GM06990 (cell line): ENCODE measurements around the gene LAS1L.
"Not testable (repeated sequence)": the region's sequence is repeated elsewhere in the genome, so short reads cannot be mapped to it uniquely, and the experiment has no call there.

Experiments
- DNase-seq: peaks from one replicate; pipeline ENCODE4 v3.0.0-alpha.2; 2011; ENCODE audit not compliant: insufficient read length; ENCODE audit errors: extremely low read depth
- H3K27me3 ChIP-seq: replicated peaks from 2 replicates; pipeline ENCODE4 v1.6.0; 2011; ENCODE audit warnings: low read length; ENCODE audit not compliant: control insufficient read depth, insufficient read depth
- H3K36me3 ChIP-seq: 2 replicates; pipeline ENCODE4 v1.5.1; 2011; ENCODE audit warnings: low read length; ENCODE audit not compliant: control insufficient read depth, insufficient read depth
- H3K4me3 ChIP-seq: replicated peaks from 2 replicates; pipeline ENCODE4 v1.5.1; 2011; ENCODE audit warnings: low read depth, mild to moderate bottlenecking, control low read depth, low read length
- CTCF ChIP-seq: IDR thresholded peaks from 2 replicates; pipeline ENCODE4 v1.5.1; 2011; ENCODE audit warnings: low read length, control low read depth, mild to moderate bottlenecking, inconsistent platforms; ENCODE audit not compliant: insufficient read depth, poor library complexity, severe bottlenecking

LAS1L gene

GRCh38 chrX:65480960-65481359 lies 53.6 kb downstream of the LAS1L start:
- H3K27me3 ChIP-seq, result no peaks in the 10 kb centered on the region
- DNase-seq, result no peak
- no peak for TF ChIP-seq CTCF
- H3K36me3 ChIP-seq, result no peaks in the 10 kb centered on the region
- no peak overlapping the region for H3K4me3 ChIP-seq

GRCh38 chrX:65479102-65479501 lies 55.5 kb downstream of the LAS1L start:
- not testable (repeated sequence) for H3K27me3 ChIP-seq, DNase-seq, H3K36me3 ChIP-seq, H3K4me3 ChIP-seq

GRCh38 chrX:65476564-65476963 lies 58.0 kb downstream of the LAS1L start:
- TF ChIP-seq CTCF, result no peak

GRCh38 chrX:65463550-65463949 lies 71.0 kb downstream of the LAS1L start:
- no peak for DNase-seq
- no peak for TF ChIP-seq CTCF

More at GRCh38 chrX:65476564-65476963, 58.0 kb downstream of the LAS1L start:
- DNase-seq, result no peak
- Histone ChIP-seq H3K27me3 (no peaks in the 10 kb centered on the region), H3K36me3 (no peaks in the 10 kb centered on the region), H3K4me3 (no peak overlapping the region)

More at GRCh38 chrX:65463550-65463949, 71.0 kb downstream of the LAS1L start:
- H3K36me3 ChIP-seq, result no peaks in the 10 kb centered on the region
- no peaks in the 10 kb centered on the region for H3K27me3 ChIP-seq
- no peak overlapping the region for H3K4me3 ChIP-seq
